Sciatic nerve (tissue), 2 donors: ENCODE measurements around the gene MLLT3. TPM values are rescaled to one million over a fixed set of nuclear protein-coding genes. Genes with fewer than 3 reads are reported as not detected.
A peak's percentile ranks its signal among the peaks of the same experiment; 100 is the strongest.

Experiments used
- ATAC-seq: fragments of 200-7000 bp; cut with Tn5 transposase; one replicate; pipeline ENCODE4 v1.9.1; 2020; ENCODE audit warnings: mild to moderate bottlenecking, moderate library complexity
- DNase-seq: peaks from one replicate; pipeline ENCODE4 v3.0.0-alpha.2; 2020; ENCODE audit warnings: low spot score
- intact Hi-C: fragments of 100-400 bp; cut with DNase I; formaldehyde crosslinking; loops from one replicate; pipeline ENCODE4 v1.14.2; 2022
- total RNA-seq: library from RNA; stranded (reverse); fragmentation: NEBNext Ultra II Directional; extraction: Animal tissue kit (Norgen Biotek cat#: 25700); gene quantifications from one replicate; pipeline ENCODE4 v1.2.1, GENCODE V29; 2021
- donor health status: DM: no; HTN: no; CAD: no.
- donor health status: DM: no; HTN: no; CAD: no.

The MLLT3 gene
- total RNA-seq, 1 donor from 2014 or later: 19.3 TPM

DNA sequence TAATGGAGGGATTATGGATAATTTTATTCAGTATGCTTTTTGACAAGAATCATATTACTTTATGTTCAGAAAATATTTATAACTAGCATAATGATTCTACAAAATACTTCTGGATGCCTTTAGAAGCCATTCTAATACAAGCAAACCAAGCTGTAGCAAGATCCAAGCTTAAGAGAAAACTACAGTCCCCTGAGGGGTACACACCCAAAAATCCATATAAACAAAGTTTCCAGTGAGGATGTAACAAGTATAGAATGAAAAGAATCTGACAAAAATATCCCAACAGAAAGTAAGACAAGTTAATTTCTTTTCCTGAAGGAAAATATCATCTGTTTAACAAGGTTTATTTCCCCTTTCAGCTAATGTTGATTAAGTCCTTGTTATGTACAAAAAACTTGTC is 53.9 kb downstream of the MLLT3 start:
- no peak for DNase-seq
- intact Hi-C loops: no loop called here
- no peak for ATAC-seq

DNA sequence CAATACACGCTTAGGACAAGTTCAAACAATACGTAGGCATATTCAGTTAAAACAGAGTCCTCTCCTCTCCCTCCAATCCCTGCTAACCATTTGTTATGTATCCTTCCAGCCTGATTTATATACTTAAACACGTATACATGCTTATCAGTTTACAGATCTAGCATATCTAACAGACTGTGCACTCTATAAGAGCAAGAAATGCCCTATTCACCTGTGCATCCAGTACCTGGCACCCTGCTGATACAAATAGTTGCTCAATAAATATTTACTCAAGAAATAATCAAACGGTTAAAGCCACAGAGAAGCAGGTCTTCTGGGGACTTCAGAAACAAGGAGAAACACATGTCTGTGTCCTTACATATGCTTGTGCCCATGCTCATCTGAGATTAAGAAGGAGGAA is 55.9 kb downstream of the MLLT3 start:
- intact Hi-C loops: no loop called here
- ATAC-seq: no peak
- DNase-seq: no peak

DNA sequence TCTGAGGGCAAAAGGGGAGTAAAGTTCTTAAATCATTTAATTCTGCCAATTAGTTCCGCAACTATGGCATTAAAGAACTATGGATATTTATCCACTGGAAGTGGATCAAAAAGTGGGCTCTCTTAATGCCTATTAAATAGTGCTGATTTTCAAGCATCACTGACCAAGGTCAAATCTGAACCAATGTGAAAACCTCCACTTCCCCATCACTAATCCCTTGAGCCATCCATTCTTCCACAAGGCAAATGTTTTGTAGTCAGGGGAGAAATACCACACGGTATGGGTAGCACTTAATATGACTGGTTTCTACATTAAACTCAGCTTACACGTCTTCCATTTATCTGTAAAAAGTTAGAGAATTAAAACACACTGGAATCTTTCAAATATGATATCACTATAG is 57.6 kb downstream of the MLLT3 start:
- intact Hi-C loops: no loop called here
- ATAC-seq (no peak), DNase-seq (no peak)

DNA sequence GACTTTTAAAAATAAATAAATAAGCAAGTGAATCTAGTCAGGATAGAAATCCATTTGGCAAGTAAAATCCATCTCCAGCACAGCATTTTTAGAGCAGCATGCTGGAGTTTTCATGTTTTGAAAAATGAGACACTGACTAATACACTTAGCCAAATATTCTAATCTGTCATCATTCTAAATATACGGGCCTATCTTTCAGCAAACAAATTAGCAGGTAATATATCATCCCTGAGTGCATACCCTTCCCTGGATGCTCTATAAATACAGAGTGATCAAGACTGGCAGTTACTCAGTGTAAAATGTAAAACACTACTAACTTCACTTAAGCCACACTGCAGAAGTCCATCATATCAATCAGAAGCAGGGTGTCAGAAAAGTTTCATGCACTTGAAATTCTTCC is 58.4 kb downstream of the MLLT3 start:
- ATAC-seq: no peak

DNA sequence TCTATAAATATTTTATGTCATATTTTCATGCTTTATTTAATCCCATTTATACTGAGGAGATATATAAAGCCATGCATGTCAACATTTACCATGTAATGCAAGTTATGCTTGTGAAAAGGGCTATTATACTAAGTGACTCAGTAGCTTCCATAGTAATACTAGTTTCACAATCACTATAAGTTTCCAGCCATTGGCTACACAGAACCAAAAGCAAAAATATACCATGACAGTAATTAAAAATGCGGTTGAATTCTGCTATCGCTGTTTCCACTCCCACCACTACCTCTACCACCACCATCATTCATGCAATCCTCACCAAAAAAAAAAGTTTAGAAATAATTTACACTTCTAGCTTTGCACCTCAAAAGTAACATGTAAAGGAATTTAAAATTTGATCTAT is 60.2 kb downstream of the MLLT3 start:
- ATAC-seq (no peak), DNase-seq (no peak)
- intact Hi-C loops: no loop called here

More for the DNA sequence above, 58.4 kb downstream of the MLLT3 start:
- no peak for DNase-seq
- intact Hi-C loops: no loop called here

DNA sequence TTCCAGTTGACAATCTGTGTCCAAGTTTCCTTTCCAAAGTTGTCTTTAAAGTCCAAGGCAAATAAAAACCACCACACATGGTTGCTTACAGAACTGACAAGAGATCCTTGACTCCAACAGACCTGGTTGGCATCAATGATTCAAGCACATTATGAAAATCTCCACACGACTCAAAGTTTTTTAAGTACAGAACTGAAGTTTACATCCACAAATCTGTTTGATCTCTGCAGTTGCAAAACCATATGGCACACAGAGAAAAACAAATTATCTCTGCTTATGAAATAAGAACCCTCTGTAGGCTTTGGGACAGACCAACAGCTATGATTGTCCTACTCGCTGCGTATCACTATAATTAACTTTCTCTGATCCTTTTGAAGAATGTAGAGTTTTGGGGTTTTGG is 60.8 kb downstream of the MLLT3 start:
- DNase-seq: no peak
- intact Hi-C loops: no loop called here
- no peak for ATAC-seq

DNA sequence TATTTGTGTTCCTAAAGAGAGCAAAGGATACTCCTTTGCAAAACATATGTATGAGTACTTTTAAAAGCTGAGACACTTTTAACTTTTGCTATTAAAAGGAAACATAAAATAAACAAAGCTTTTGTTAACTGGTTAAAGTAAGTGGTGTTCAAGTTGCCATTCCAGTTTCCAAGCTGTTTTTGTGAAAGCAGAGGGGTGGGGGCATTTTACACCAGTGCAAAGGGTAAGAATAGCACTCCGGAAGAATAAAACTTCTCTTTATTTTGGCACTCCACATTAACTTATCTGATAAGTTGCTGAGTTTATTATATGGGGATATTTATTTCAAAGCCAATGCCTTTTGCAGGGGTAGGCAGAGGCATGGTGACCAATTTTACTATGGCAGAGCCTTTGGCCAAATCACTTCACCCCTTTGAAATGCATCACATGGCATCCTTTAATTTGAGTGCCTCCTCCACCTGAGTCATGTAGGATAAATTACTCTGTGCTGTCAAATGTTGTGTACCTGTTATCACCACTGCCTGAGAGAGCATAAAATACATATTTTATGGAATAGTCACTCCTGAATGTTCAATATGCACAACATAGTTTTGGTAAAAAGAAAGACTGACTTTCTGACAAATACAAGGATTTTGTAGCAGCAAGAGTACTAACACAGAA is 62.9 kb downstream of the MLLT3 start:
- DNase-seq (no peak), ATAC-seq (no peak)
- intact Hi-C loops: no loop called here

DNA sequence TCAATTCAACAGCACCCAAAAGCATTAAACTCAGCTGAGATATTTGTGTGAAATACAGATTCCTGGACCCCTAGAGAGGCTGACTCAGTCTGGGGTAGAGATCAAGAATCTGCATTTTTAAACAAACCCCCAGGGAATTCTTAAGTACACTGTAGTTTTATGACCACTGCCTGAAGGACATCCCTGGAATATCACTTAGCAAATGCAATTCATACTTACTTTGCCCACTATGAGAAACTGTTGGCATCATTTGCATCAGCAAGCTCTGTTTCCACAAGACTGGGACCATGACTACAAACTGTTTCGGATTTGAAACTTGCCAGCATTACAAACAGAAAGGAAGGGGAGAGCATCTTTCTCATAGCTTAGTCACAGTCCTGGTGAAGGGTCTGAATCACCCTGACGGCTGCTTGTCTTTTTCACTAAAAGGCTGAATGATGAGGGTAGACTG is 63.7 kb downstream of the MLLT3 start:
- intact Hi-C loops: no loop called here
- DNase-seq (no peak), ATAC-seq (no peak)

DNA sequence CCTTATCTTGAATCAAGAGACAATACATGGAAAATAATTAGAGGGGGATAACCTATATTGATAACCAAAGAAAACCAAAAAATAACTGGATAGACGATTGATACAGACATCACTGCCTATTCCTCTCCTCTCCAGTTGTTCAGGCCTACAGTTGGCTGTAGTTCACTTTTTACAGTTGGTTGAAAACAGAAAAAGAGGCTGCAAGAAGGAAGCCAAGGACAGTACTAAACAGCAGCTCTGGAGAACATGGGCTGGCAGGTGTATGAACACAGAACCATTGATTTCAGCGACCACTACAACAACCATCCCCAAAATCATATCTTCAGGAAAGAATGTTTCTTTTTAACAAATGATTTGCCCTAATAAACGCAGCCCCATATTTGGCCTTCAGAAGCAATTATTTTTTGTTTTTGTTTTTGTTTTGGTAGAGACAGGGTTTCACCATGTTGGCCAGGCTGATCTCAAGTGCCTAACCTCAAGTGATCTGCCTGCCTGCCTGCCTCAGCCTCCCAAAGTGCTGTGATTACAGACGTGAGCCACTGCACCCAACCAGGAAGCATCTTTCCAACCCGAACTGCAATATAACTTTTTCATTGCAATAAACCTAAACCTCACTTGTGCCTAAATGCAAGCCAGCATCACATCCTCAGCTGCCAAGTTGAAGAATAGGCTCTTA is 64.3 kb downstream of the MLLT3 start:
- ATAC-seq (peak; percentile 38), DNase-seq (no peak)
- intact Hi-C loops: no loop called here

DNA sequence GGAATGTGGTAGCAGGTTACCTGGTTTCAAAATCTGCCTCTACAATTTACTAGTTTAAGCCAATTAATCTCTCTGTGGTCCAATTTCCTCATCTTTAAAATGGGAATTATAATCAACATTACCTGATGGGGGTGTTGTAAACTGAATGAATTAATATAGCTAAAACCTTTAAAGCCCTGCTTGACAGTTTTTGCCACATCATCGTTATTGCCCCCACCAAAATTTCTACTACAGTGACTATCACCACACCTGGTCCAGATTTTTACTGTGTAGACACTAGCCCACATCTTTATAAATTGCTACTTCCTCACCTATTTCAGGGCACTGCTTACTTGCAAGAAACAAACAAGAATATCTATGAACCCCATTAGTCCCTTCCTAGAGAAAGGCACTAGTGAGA is 65.0 kb downstream of the MLLT3 start:
- intact Hi-C loops: no loop called here
- ATAC-seq (no peak), DNase-seq (no peak)

DNA sequence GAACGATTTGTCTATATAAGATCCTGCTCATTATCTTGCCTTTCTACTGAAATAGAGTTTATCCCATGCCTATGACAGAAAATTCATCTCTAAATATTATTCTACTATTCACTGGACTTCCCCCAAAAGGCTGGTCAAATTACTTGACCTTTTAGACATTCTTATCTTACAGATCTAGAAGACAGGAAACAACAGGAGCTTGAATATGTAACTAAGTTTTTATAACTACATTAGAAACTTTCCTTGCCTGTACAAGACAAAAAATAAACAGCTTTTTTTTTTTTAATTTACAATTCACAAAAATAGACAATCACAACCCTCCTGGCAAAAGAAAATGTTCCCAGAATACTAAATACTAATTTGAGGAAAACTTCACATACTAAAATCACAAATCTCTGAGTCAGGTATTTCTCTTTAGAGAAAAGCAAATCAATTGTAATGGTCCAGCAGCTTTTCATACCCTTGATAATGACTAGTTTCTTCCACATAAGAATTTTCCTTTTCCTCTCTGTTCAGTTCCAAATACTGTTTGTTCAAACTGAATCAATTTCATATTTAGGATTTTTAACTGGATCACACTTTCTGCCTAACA is 68.6 kb downstream of the MLLT3 start:
- ATAC-seq (no peak), DNase-seq (no peak)
- intact Hi-C loops: no loop called here

DNA sequence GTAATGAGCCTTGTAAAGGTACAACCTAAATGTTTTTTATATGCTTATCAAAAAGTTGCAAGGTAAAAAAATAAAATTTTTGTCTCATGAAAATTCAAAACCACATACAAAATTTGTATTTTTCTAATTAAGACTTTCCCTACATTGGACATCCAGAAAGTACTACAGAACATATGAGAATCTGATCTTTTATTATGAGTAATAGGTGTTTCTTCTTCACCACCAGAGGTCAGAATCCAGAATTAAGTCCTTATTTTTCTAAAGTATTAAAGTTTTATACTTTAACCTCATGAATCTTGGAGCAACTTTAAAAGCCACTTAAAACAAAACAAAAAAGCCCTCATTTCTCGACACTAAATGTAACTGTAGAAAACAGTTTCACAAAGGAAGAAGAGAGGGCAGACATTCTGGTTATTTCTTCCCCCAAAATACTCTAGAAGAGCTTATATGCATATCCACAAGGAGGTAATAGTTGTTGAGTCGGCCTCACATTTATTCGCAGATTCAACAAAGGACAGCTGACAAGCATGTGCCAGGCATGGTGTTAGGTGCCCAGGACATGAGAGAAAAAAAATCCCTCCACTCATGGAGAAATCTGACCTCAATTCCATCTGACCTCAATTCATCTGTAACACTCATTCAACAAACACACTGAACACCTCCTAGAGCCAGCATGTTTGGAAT is 69.3 kb downstream of the MLLT3 start:
- ATAC-seq: no peak
- intact Hi-C loops: no loop called here
- no peak for DNase-seq

DNA sequence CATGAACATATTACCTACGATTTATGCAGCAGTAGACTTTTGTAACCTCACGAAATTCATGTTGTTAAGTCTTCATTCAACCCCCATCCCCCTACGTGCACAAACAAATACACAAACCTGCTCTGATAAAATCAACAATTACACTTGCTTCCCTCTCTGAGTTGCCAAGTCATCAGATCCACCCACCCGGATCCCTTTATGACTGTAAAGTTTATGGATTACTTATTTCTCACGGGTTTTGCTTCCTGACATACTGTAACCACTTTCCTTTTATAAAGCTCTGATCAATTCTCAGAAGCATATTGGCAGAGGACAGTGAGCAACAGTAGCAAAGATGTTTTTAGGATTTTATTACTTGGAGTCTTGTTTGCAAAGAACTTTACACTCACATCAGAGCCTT is 70.5 kb downstream of the MLLT3 start:
- ATAC-seq (no peak), DNase-seq (no peak)
- intact Hi-C loops: no loop called here

DNA sequence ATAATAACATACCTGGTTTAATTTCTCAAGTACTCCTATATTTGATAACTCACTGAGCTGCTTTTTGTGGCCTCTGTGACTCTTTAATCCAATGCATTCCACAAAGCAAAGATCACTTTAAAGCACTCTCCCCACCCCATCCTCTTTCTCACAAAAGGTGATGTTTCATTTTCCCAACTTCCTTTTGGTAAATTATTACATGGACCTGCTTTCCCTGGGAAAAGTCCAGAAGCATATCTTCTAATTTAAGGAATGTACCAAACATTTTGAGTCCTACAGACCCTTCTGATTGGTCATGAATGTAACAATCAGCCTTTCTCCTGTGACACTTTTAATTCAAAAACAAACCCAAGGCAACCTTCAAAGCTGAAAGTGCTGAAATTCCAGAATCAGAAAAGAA is 71.1 kb downstream of the MLLT3 start:
- no peak for ATAC-seq
- DNase-seq: no peak
- intact Hi-C loops: no loop called here

DNA sequence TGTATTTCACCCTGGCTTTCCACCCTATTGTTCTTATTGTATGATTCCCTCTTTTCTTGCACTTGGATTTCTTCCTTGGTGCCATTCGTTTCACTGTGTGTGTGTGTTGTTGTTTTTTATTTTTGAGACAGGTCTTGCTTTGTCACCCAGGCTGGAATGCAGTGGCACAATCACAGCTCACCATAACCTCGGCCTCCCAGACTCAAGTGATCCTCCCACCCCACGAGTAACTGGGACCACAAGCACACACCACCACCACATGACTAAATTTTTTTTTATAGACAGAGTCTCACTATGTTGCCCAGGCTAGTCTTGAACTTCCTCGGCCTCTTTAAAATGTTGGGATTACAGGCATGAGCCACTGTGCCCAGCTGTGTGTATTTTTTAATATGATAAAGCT is 72.0 kb downstream of the MLLT3 start:
- intact Hi-C loops: no loop called here
- DNase-seq (no peak), ATAC-seq (no peak)

DNA sequence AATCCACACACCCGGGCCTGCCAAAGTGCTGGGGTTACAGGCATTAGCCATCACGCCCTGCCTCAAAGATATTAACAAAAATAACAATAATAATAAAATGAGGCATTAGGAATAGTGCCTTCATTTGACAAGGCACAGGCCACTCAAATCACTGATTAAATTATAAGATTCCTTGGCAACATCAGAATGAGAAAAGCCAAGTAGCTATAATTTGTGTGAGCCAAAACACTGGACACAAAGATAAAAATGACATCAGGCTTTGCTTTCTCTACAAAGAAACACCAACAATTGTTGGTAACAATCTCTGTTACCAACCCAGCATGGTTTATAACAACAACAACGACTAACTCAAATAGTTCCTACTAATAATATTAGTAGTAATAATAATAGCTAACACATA is 73.2 kb downstream of the MLLT3 start:
- intact Hi-C loops: no loop called here
- ATAC-seq (no peak), DNase-seq (no peak)

DNA sequence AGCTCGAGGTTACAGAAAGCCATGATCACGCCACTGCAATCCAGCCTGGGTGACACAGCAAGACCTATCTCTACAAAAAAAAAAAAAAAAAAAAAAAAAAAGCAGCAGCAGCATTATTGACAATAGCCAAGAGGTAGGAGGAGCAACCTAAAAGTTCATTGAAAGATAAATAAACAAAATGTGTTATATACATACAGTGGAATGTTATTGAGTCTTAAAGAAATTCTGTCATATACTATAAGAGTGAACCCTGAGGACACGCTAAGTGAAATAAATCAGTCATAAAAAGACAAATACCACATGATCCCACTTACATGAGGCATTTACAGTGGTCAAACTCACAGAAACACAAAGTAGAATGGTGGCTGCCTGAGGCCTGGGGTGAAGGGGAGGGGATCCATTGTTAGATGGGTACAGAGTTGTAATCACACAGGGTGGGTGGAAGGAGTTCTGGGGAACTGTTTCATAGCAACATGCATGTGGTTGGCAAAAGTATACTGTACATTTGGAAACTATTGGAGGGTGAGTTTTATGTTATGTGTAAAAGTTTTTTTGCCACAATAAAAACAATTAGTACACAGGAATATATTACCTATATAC is 77.2 kb downstream of the MLLT3 start:
- DNase-seq (no peak), ATAC-seq (no peak)
- intact Hi-C loops: no loop called here

DNA sequence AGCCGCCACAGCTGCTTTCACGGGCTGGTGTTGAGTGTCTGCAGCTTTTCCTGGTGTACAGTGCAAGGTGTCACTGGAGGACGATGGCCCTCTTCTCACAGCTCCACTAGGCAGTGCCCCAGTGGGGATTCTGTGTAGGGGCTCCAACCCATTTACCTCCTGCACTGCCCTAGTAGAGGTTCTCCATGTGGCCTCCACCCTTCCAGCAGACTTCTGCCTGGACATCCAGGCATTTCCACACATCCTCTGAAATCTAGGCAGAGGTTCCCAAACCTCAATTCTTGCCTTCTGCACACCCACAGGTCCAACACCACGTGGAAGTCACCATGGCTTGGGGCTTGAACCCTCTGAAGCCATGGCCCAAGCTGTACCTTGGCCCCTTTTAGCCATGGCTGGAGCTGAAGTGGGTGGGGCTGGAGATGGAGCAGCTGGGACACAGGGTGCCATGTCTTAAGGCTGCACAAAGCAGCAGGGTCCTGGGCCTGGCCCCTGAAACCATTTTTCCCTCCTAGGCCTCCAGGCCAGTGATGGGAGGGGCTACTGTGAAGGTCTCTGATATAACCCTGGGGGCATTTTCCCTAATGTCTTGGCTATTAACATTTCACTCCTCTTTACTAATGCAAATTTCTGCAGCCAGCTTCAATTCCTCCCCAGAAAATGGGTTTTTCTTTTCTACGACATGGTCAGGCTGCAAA is 82.0 kb downstream of the MLLT3 start:
- intact Hi-C loops: no loop called here
- no peak for DNase-seq

DNA sequence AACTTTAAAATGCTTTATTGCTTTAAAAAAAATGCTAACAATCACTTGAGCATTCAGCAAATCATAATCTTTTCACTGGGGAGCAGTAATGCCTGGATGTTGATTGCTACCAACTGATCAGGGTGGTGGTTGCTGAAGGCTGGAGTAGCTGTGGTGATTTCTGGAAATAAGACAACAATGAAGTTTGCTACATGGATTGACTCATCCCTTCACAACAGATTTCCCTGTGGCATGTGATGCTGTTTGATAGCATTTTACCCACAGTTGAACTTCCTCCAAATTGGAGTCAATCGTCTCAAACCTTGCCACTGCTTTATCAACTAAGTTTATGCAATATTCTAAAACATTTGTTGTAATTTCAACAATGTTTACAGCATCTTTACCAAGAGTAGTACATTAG is 83.3 kb downstream of the MLLT3 start:
- no peak for DNase-seq
- intact Hi-C loops: no loop called here
- no peak for ATAC-seq

More for the DNA sequence above, 82.0 kb downstream of the MLLT3 start:
- no peak for ATAC-seq
